ENCODE results near the gene PPBP. TPM values are rescaled to one million over a fixed set of nuclear protein-coding genes. Genes with fewer than 3 reads are reported as not detected.

Gene PPBP
- total RNA-seq, 4 donors from 2014 or later: not detected

GRCh38 chr4:73948291-73948690, 39.7 kb downstream of the PPBP start:
- DNase-seq: no peak
- Histone ChIP-seq H3K27me3 (peaks cover 19% of the 10 kb centered on the region), H3K36me3 (no peaks in the 10 kb centered on the region), H3K4me3 (no peak overlapping the region), H3K9me3 (no peaks in the 10 kb centered on the region), H3K4me1 (peaks cover 0 to 9% (median 4%) of the 10 kb centered on the region in 4 donors), H3K27ac (no peak overlapping the region)
- intact Hi-C loops (cut with DNase I; ENCODE audit: low total_unique reads) (no loop called here), in situ Hi-C loops (cut with MboI; ENCODE audit: low pct_ligation_motif_present in 1 of 4, low pct_unique_long_range_greater_than_20kb in 1 of 4, low sequenced_read_pairs in 3 of 4) (no loop called here)
- 56 to 79% methylated on average over 1 of the region's 1 CpG for WGBS, 2 donors (ENCODE audit: low coverage in 1 of 2)
- TF ChIP-seq POLR2AphosphoS5 (IDR thresholded peaks at IDR 0.05) (no peak), CTCF (IDR thresholded peaks at IDR 0.05) (no peak), EP300 (IDR thresholded peaks at IDR 0.05; ENCODE audit: low read depth) (no peak), POLR2A (IDR thresholded peaks at IDR 0.05) (no peak)

GRCh38 chr4:73947239-73947985, 40.6 kb downstream of the PPBP start:
- Histone ChIP-seq H3K27ac (no peak overlapping the region), H3K36me3 (no peaks in the 10 kb centered on the region), H3K4me3 (no peak overlapping the region), H3K4me1 (peaks cover 0 to 9% (median 4%) of the 10 kb centered on the region in 4 donors), H3K27me3 (peaks cover 28% of the 10 kb centered on the region), H3K9me3 (no peaks in the 10 kb centered on the region)
- TF ChIP-seq POLR2A (IDR thresholded peaks at IDR 0.05): no peak
- no peak for TF ChIP-seq EP300 (IDR thresholded peaks at IDR 0.05; ENCODE audit: low read depth)
- TF ChIP-seq POLR2AphosphoS5 (IDR thresholded peaks at IDR 0.05): no peak
- TF ChIP-seq CTCF (IDR thresholded peaks at IDR 0.05): no peak
- DNase-seq: no peak
- 65 to 71% methylated on average over 3 of the region's 3 CpGs for WGBS, 2 donors (ENCODE audit: low coverage in 1 of 2)
- intact Hi-C loops (cut with DNase I; ENCODE audit: low total_unique reads) (no loop called here), in situ Hi-C loops (cut with MboI; ENCODE audit: low pct_ligation_motif_present in 1 of 4, low pct_unique_long_range_greater_than_20kb in 1 of 4, low sequenced_read_pairs in 3 of 4) (no loop called here)

- 56 to 70% methylated on average over 3 of the region's 3 CpGs for whole genome bisulfite sequencing, 2 donors (ENCODE audit: low coverage in 1 of 2)
- H3K4me1 ChIP-seq: peaks cover 0 to 9% (median 4%) of the 10 kb centered on the region in 4 donors
- in situ Hi-C loops (cut with MboI; ENCODE audit: low pct_ligation_motif_present in 1 of 4, low pct_unique_long_range_greater_than_20kb in 1 of 4, low sequenced_read_pairs in 3 of 4): no loop called here
- H3K36me3 ChIP-seq: no peaks in the 10 kb centered on the region
- peaks cover 32% of the 10 kb centered on the region for H3K27me3 ChIP-seq
- no peak overlapping the region for H3K27ac ChIP-seq
- no peak overlapping the region for H3K4me3 ChIP-seq
- intact Hi-C loops (cut with DNase I; ENCODE audit: low total_unique reads): no loop called here
- TF ChIP-seq CTCF (IDR thresholded peaks at IDR 0.05): no peak
- no peak for TF ChIP-seq POLR2A (IDR thresholded peaks at IDR 0.05)
- no peak for TF ChIP-seq EP300 (IDR thresholded peaks at IDR 0.05; ENCODE audit: low read depth)
- no peak for TF ChIP-seq POLR2AphosphoS5 (IDR thresholded peaks at IDR 0.05)
- H3K9me3 ChIP-seq: no peaks in the 10 kb centered on the region
- DNase-seq: no peak
Measured at GRCh38 chr4:73945674-73946449, 42.1 kb downstream of the PPBP start.

GRCh38 chr4:73945140-73945539, 42.9 kb downstream of the PPBP start:
- Histone ChIP-seq H3K4me3 (no peak overlapping the region), H3K36me3 (no peaks in the 10 kb centered on the region), H3K9me3 (no peaks in the 10 kb centered on the region), H3K4me1 (peaks cover 0 to 9% (median 4%) of the 10 kb centered on the region in 4 donors), H3K27me3 (peaks cover 32% of the 10 kb centered on the region), H3K27ac (no peak overlapping the region)
- DNase-seq: no peak
- no peak for TF ChIP-seq POLR2AphosphoS5 (IDR thresholded peaks at IDR 0.05)
- no peak for TF ChIP-seq EP300 (IDR thresholded peaks at IDR 0.05; ENCODE audit: low read depth)
- no peak for TF ChIP-seq CTCF (IDR thresholded peaks at IDR 0.05)
- no peak for TF ChIP-seq POLR2A (IDR thresholded peaks at IDR 0.05)
- WGBS, 2 donors (ENCODE audit: low coverage in 1 of 2): 78 to 79% methylated on average over 4 of the region's 4 CpGs
- in situ Hi-C loops (cut with MboI; ENCODE audit: low pct_ligation_motif_present in 1 of 4, low pct_unique_long_range_greater_than_20kb in 1 of 4, low sequenced_read_pairs in 3 of 4): no loop called here
- intact Hi-C loops (cut with DNase I; ENCODE audit: low total_unique reads): no loop called here

All from transverse colon (tissue), 4 donors.